ENCODE measurements around the gene TXNL4A.

DNA sequence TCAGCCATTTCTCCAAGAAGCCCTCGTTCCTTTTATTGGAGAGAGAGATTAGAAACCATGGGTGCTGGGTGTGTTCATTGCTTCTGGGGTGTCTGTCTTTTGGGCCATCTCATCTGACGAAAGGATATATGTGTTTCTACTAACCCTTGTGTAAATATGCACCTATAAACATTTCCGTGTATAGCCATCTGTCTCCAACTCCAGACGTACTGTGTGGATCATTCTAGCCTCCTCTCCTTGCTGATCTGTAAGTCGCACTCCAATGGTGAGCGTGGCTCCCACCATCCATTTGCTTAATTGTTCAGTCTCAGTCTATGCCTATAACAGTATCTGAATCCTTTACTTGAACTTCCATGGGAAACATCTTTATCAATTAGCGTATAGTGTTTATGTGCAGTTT, 47.6 kb upstream of the TXNL4A start:
- TF ChIP-seq, protein P1, sequence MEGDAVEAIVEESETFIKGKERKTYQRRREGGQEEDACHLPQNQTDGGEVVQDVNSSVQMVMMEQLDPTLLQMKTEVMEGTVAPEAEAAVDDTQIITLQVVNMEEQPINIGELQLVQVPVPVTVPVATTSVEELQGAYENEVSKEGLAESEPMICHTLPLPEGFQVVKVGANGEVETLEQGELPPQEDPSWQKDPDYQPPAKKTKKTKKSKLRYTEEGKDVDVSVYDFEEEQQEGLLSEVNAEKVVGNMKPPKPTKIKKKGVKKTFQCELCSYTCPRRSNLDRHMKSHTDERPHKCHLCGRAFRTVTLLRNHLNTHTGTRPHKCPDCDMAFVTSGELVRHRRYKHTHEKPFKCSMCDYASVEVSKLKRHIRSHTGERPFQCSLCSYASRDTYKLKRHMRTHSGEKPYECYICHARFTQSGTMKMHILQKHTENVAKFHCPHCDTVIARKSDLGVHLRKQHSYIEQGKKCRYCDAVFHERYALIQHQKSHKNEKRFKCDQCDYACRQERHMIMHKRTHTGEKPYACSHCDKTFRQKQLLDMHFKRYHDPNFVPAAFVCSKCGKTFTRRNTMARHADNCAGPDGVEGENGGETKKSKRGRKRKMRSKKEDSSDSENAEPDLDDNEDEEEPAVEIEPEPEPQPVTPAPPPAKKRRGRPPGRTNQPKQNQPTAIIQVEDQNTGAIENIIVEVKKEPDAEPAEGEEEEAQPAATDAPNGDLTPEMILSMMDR (IDR thresholded peaks at IDR 0.05), result no peak
- no peak for TF ChIP-seq POLR2A (IDR thresholded peaks at IDR 0.05)
